Mesothelial cell of epicardium (in vitro differentiated cells): Measurements from ENCODE around the gene MYH9. TPM values are rescaled to one million over a fixed set of nuclear protein-coding genes. Genes with fewer than 3 reads are reported as not detected.

ENCODE experiments used
- DNase-seq, 2 experiments: peaks; one replicate each; pipeline ENCODE4 v3.0.0; 2021; ENCODE audit warnings: low spot score in 2 of 2; ENCODE audit not compliant: unreplicated experiment in 2 of 2
- H3K27ac Mint-ChIP-seq: 2 replicates; pipeline ENCODE4 v1.8.0; 2021; ENCODE audit warnings: mixed read lengths
- H3K27me3 Mint-ChIP-seq: 2 replicates; pipeline ENCODE4 v1.8.0; 2021; ENCODE audit warnings: low read depth, mixed read lengths
- H3K36me3 Mint-ChIP-seq: 2 replicates; pipeline ENCODE4 v1.8.0; 2021; ENCODE audit warnings: mixed read lengths
- H3K4me1 Mint-ChIP-seq: 2 replicates; pipeline ENCODE4 v1.8.0; 2021; ENCODE audit warnings: mixed read lengths
- H3K4me3 Mint-ChIP-seq: 2 replicates; pipeline ENCODE4 v1.8.0; 2021; ENCODE audit warnings: mild to moderate bottlenecking, moderate library complexity, mixed read lengths
- H3K9me3 Mint-ChIP-seq: 2 replicates; pipeline ENCODE4 v1.8.0; 2021; ENCODE audit warnings: mixed read lengths
- total RNA-seq: library from RNA; stranded (reverse); gene quantifications from 3 replicates; pipeline ENCODE4 v1.2.1, GENCODE V29; 2021
- TF ChIP-seq, protein P1 (sequence below): fragments of 200-600 bp; sonication (generic); IDR thresholded peaks from one replicate; pipeline ENCODE4 v1.5.0; 2021; ENCODE audit warnings: antibody characterized with exemption; ENCODE audit not compliant: unreplicated experiment

Gene MYH9
- total RNA-seq, 1 donor from 2014 or later: 341 TPM

DNA sequence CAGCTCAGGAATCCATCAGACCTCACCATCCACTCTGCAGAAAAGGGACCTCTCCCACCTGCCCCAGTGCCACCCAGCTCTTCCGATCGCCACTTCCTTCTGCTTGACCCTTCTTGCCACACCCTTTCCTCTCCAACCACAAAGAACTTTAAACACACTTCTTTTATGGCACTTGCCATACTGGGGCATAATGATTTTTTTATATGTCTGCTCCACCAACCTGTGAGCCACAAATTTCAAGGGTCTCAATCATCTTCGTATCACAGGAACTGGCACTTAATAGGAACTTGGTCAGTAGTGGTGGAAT is 11.7 kb upstream of the MYH9 start:
- no peak for DNase-seq
- H3K9me3 Mint-ChIP-seq: no peaks in the 10 kb centered on the region
- H3K27me3 Mint-ChIP-seq: no peaks in the 10 kb centered on the region
- no peak overlapping the region for H3K27ac Mint-ChIP-seq
- no peak overlapping the region for H3K4me3 Mint-ChIP-seq
- no peaks in the 10 kb centered on the region for H3K36me3 Mint-ChIP-seq
- TF ChIP-seq, protein P1, sequence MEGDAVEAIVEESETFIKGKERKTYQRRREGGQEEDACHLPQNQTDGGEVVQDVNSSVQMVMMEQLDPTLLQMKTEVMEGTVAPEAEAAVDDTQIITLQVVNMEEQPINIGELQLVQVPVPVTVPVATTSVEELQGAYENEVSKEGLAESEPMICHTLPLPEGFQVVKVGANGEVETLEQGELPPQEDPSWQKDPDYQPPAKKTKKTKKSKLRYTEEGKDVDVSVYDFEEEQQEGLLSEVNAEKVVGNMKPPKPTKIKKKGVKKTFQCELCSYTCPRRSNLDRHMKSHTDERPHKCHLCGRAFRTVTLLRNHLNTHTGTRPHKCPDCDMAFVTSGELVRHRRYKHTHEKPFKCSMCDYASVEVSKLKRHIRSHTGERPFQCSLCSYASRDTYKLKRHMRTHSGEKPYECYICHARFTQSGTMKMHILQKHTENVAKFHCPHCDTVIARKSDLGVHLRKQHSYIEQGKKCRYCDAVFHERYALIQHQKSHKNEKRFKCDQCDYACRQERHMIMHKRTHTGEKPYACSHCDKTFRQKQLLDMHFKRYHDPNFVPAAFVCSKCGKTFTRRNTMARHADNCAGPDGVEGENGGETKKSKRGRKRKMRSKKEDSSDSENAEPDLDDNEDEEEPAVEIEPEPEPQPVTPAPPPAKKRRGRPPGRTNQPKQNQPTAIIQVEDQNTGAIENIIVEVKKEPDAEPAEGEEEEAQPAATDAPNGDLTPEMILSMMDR: no peak
- peaks cover 24% of the 10 kb centered on the region for H3K4me1 Mint-ChIP-seq

DNA sequence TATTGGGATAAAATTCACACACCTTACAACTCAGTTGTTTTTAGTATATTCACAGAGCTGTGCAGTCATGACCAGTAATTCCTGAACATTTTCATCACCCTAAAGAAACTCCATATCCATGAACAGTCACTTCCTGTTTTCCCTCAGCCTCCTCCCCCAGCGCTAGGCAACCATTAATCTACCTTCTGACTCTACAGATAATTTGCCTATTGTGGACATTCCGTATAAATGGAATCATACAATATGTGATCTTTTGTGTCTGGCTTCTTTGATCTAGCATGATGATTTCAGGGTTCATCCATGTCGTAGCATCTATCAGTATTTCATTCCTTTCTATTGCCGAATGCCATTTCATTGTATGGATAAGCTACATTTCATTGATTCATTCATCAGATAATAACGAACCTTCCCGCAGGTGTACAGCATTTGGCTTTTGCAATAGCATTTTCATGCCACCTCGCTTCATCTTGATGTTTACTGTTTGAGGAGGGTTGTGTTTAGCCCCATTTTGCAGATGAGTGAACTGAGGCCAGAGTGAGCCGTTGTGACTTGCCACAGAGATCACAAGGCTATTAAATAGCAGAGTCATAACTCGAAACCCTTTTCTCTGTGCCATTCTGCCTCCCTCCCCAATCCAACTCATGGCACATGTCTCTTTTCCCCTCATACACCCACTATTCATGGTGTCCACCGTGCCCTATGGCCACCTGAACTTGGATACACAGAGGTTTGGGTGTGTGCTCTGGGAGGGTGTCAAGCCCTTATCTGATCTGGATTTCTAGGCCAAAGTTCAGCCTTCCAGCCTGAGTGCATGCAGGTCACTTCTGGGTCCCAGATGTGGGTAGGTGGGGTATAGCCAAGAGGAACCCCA is 11.1 kb upstream of the MYH9 start:
- TF ChIP-seq, protein P1: no peak
- peaks cover 24% of the 10 kb centered on the region for H3K4me1 Mint-ChIP-seq
- H3K9me3 Mint-ChIP-seq: no peaks in the 10 kb centered on the region
- H3K27me3 Mint-ChIP-seq: no peaks in the 10 kb centered on the region
- H3K27ac Mint-ChIP-seq: no peak overlapping the region
- no peaks in the 10 kb centered on the region for H3K36me3 Mint-ChIP-seq
- DNase-seq: no peak
- H3K4me3 Mint-ChIP-seq: no peak overlapping the region

DNA sequence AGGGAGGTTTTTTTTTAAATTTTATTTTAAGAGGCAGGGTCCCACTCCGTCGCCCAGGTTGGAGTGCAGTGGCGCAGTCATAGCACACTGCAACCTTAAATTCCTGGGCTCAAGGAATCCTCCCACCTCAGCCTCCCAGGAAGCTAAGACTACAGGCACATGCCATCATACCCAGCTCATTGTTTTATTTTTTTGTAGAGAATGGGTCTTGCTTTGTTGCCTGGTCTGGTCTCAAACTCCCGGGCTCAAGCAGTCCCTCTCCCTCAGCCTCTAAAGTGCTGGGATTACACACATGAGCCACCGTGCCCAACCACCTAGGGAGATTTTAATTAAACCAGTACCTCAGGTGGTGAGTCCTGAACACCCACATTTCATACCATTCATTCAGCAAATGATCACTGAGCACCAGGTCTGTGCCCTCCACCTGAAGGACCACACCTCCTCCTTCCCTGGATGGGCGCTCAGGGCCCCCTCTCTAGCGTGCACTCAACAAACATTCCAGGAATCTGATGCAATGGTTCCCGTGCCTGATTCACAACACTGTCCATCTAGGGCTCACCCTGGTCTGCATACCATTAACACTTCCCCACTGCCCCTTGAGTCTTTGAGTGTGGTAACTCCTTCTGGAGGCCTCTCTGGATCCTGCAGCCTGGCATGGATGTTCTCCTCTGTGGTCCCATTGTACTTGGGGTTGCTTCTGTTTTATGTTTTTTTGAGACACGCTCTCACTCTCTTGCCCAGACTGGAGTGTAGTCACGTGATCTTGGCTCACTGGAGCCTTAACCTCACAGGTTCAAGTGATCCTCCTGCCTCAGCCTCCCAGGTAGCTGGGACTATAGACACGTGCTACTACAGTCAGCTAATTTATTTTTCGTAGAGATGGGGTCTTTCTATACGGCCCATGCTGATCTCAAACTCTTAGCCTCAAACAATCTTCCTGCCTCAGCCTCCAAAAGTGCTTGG is 9.6 kb upstream of the MYH9 start:
- peaks cover 24% of the 10 kb centered on the region for H3K4me1 Mint-ChIP-seq

DNA sequence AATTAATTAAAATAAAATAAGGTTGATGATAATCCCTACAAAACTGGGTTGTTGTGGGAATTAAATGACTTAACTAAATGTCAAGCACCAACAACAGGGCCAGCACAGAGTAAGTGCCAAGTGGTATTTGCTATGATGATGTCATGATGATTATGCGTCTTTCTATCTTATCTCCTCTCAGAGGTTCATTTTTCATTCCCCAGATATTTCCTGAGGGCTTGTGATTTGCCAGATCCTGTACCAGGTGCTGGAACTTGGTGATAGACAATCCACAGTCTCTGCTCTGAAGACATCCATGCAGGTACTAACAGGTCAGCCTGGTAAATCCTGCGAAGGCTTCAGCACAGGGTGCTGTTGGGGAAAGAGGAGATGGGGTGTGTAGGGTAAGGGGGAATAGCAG is 8.1 kb upstream of the MYH9 start:
- TF ChIP-seq, protein P1: no peak
- Mint-ChIP-seq H3K4me1 (peaks cover 24% of the 10 kb centered on the region), H3K4me3 (no peak overlapping the region), H3K27me3 (no peaks in the 10 kb centered on the region), H3K9me3 (no peaks in the 10 kb centered on the region), H3K27ac (peak overlapping the region; percentile 92), H3K36me3 (no peaks in the 10 kb centered on the region)
- no peak for DNase-seq

More for the DNA sequence above, 9.6 kb upstream of the MYH9 start:
- TF ChIP-seq, protein P1: no peak
- no peaks in the 10 kb centered on the region for H3K9me3 Mint-ChIP-seq
- no peak for DNase-seq
- H3K36me3 Mint-ChIP-seq: no peaks in the 10 kb centered on the region
- no peak overlapping the region for H3K4me3 Mint-ChIP-seq
- peak overlapping the region; percentile 73 for H3K27ac Mint-ChIP-seq
- H3K27me3 Mint-ChIP-seq: no peaks in the 10 kb centered on the region

DNA sequence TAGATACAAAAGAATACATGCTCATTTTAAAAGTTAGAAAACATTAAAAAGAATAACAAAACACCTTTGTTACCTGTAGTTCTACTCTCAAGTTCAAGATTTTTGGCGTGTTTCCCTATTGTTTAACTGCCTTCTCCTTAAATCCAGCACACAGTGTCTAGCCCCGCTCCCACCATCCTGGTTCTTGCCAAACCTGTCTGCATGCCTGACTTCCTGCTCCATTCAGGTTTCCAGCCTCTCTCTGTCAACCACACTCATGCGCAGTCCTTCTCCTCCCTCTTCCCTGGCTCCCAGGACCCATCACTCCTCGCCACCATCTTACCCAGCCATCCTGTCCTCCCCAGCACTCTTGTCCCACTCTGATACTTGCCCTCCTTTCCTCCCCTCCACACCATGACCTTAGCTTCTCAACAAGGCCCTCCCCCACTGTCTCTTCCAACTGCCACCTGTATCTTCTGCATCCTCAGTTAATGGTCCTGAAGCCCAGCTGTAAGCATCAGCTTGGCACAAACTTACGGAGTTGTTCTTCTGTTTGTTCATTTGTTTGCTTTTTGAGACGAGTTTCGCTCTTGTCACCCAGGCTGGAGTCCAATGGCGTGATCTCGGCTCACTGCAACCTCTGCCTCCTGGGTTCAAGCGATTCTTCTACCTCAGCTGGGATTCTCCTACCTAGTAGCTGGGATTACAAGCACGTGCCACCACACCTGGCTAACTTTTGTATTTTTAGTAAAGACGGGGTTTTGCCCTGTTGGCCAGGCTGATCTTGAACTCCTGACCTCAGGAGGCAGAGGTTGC is 7.5 kb upstream of the MYH9 start:
- Mint-ChIP-seq H3K27me3 (no peaks in the 10 kb centered on the region), H3K4me3 (no peak overlapping the region), H3K4me1 (peaks cover 24% of the 10 kb centered on the region)

More for the DNA sequence above, 7.5 kb upstream of the MYH9 start:
- TF ChIP-seq, protein P1: no peak
- Mint-ChIP-seq H3K27ac (peak overlapping the region; percentile 60), H3K36me3 (no peaks in the 10 kb centered on the region), H3K9me3 (no peaks in the 10 kb centered on the region)
- no peak for DNase-seq
